ENCODE data around the gene PCLO. TPM values are rescaled to one million over a fixed set of nuclear protein-coding genes. Genes with fewer than 3 reads are reported as not detected.

Gene PCLO
- polyA plus RNA-seq, 1 donor (not counting 4 experiments of a cell fraction or from before 2014, with no cell fraction given): 1.8 TPM

GRCh38 chr7:83038787-83039186 is 123.9 kb downstream of the PCLO start:
- Histone ChIP-seq H3K79me2 (ENCODE audit: control insufficient read depth, insufficient read depth, low read length) (no peaks in the 10 kb centered on the region), H3K9ac (ENCODE audit: control insufficient read depth, extremely low read depth, insufficient read depth, low read length) (no peak overlapping the region), H3K9me3 (ENCODE audit: control insufficient read depth, low read depth, low read length) (no peaks in the 10 kb centered on the region), H4K20me1 (ENCODE audit: control insufficient read depth, extremely low read depth, insufficient read depth, low read length) (no peaks in the 10 kb centered on the region), H3K27me3 (ENCODE audit: control insufficient read depth, extremely low read depth, insufficient read depth, low read length) (no peaks in the 10 kb centered on the region), H3K4me3 (ENCODE audit: control insufficient read depth in 2 of 3, extremely low read depth in 1 of 3, insufficient read depth in 2 of 3, low read depth in 1 of 3, low read length in 3 of 3) (no peak overlapping the region), H3K4me2 (ENCODE audit: control insufficient read depth, extremely low read depth, insufficient read depth, low read depth, low read length) (no peak overlapping the region), H2AFZ (ENCODE audit: control insufficient read depth, low read length) (no peak overlapping the region), H3K27ac (ENCODE audit: control insufficient read depth, insufficient read depth, low read length) (no peak overlapping the region), H3K4me1 (ENCODE audit: control insufficient read depth, extremely low read depth, insufficient read depth, low read length) (no peaks in the 10 kb centered on the region), H3K36me3 (ENCODE audit: control insufficient read depth in 2 of 2, extremely low read depth in 1 of 2, insufficient read depth in 2 of 2, low read length in 2 of 2) (no peaks in the 10 kb centered on the region), H3K9me1 (ENCODE audit: control insufficient read depth, extremely low read depth, insufficient read depth, low read length) (no peaks in the 10 kb centered on the region)
- no peak for DNase-seq (ENCODE audit: low read depth, low spot score)
- dilution Hi-C loops (cut with MboI; ENCODE audit: extremely low pct_ligation_motif_present, low sequenced_read_pairs): no loop called here
- TF ChIP-seq CTCF (optimal IDR thresholded peaks at IDR 0.05 in 1 of 3, IDR thresholded peaks at IDR 0.05 in 1 of 3, conservative IDR thresholded peaks at IDR 0.05 in 1 of 3; ENCODE audit: extremely low read depth in 1 of 3, insufficient read depth in 2 of 3, low read length in 3 of 3) (no peak), EZH2 (IDR thresholded peaks at IDR 0.05; ENCODE audit: low read length) (no peak)
- no peak for FAIRE-seq

- Histone ChIP-seq H4K20me1 (ENCODE audit: control insufficient read depth, extremely low read depth, insufficient read depth, low read length) (no peaks in the 10 kb centered on the region), H3K4me2 (ENCODE audit: control insufficient read depth, extremely low read depth, insufficient read depth, low read depth, low read length) (no peak overlapping the region), H3K9me3 (ENCODE audit: control insufficient read depth, low read depth, low read length) (no peaks in the 10 kb centered on the region), H2AFZ (ENCODE audit: control insufficient read depth, low read length) (no peak overlapping the region), H3K9me1 (ENCODE audit: control insufficient read depth, extremely low read depth, insufficient read depth, low read length) (no peaks in the 10 kb centered on the region), H3K27ac (ENCODE audit: control insufficient read depth, insufficient read depth, low read length) (no peak overlapping the region), H3K9ac (ENCODE audit: control insufficient read depth, extremely low read depth, insufficient read depth, low read length) (no peak overlapping the region), H3K4me3 (ENCODE audit: control insufficient read depth in 2 of 3, extremely low read depth in 1 of 3, insufficient read depth in 2 of 3, low read depth in 1 of 3, low read length in 3 of 3) (no peak overlapping the region), H3K79me2 (ENCODE audit: control insufficient read depth, insufficient read depth, low read length) (no peaks in the 10 kb centered on the region), H3K27me3 (ENCODE audit: control insufficient read depth, extremely low read depth, insufficient read depth, low read length) (no peaks in the 10 kb centered on the region), H3K4me1 (ENCODE audit: control insufficient read depth, extremely low read depth, insufficient read depth, low read length) (no peaks in the 10 kb centered on the region), H3K36me3 (ENCODE audit: control insufficient read depth in 2 of 2, extremely low read depth in 1 of 2, insufficient read depth in 2 of 2, low read length in 2 of 2) (no peaks in the 10 kb centered on the region)
- dilution Hi-C loops (cut with MboI; ENCODE audit: extremely low pct_ligation_motif_present, low sequenced_read_pairs): no loop called here
- DNase-seq (ENCODE audit: low read depth, low spot score) (no peak), FAIRE-seq (no peak)
- TF ChIP-seq EZH2 (IDR thresholded peaks at IDR 0.05; ENCODE audit: low read length): no peak
- TF ChIP-seq CTCF (optimal IDR thresholded peaks at IDR 0.05 in 1 of 3, IDR thresholded peaks at IDR 0.05 in 1 of 3, conservative IDR thresholded peaks at IDR 0.05 in 1 of 3; ENCODE audit: extremely low read depth in 1 of 3, insufficient read depth in 2 of 3, low read length in 3 of 3): no peak
These were observed 125.8 kb downstream of the PCLO start for GRCh38 chr7:83036721-83037380.

Data from keratinocyte (primary cell).